Stimulated activated CD4-positive, alpha-beta T cell treated with anti-CD3 and anti-CD28 coated beads, Interleukin-15, amount 100 ng/mL, for 48 hours (primary cell): ENCODE results near the gene PHF21B.
"Not testable (repeated sequence)": the region's sequence is repeated elsewhere in the genome, so short reads cannot be mapped to it uniquely, and the experiment has no call there.

Experiments used
- DNase-seq, 2 donors: peaks; one replicate each; pipeline ENCODE4 v3.0.0-alpha.2; 2020; ENCODE audit warnings: low read depth in 2 of 2

The PHF21B gene

DNA sequence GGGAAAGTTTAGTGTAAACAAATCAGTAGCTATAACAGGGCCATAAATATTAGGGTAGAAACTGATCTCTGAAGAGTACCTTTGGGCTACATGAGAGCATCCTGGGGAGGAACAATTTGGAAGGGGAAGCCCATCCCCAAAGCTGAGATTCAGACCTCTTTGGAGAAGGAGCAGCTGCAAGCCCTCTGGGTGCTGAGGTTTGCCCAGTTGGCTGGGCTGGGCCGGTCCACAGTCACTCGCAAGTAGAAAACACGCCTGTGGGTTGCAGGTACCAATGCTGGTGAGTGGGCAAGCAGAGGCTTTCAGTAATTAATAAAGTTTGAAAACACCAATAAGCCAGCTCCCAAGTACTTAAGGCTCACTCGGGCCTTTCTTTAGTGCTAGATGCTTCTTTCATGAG is 132.9 kb downstream of the PHF21B start:
- DNase-seq, result no peak

DNA sequence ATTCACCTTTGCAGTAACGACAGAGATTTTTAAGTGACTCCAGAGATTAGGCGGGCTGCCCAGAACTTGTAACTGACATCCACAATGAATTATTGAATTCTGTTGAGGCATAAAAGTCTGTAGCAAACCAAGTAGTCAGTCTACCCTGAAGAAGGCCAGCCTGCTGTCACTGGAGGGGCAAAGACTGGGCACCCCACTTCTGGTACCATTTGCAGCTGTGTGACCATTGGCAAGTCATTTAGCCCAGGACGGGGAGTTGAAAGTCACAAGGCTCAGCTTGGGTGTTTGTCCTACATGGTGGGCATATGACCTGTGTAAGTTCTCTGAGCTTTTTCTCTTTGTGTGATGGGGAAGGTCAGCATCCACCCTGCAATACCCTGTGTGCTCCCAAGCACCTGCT is 138.0 kb downstream of the PHF21B start:
- no peak for DNase-seq

DNA sequence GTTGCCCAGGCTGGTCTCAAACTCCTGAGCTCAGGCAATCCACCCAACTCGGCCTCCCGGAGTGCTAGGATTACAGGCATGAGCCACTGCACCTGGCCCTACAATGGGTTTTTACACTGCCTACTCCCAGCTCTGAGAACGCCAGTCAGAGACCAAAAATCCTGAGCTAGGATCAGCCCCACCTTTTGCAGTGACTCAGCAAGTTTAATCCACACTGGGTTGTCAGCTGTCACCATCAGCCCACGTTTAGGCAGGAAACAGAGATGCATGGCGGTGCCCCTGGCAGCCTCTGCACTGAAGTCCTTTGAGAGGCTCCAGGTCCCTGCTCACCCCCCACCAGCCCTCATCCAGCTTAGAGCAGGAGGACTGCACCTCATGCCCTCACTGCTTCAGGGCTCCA is 139.8 kb downstream of the PHF21B start:
- DNase-seq, result no peak

DNA sequence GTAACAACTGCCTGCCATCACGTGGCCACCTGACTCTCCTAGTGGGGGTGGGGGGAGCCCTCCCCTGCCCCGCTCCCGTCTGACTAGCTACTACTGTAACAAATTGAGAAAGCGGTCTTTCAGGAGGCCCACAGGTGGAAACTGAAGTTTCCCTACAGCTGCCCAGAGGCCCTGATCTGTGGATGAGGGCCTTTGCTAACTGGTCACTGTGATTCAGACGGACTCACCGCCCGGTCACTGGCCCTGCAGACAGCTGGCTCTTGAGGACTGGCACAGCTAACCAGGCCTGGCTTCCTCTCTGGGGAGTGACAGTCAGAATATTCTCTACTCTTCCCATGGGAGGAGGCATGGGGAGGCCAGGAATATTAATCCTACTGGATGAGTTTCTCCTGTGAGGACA is 140.6 kb downstream of the PHF21B start:
- no peak for DNase-seq

DNA sequence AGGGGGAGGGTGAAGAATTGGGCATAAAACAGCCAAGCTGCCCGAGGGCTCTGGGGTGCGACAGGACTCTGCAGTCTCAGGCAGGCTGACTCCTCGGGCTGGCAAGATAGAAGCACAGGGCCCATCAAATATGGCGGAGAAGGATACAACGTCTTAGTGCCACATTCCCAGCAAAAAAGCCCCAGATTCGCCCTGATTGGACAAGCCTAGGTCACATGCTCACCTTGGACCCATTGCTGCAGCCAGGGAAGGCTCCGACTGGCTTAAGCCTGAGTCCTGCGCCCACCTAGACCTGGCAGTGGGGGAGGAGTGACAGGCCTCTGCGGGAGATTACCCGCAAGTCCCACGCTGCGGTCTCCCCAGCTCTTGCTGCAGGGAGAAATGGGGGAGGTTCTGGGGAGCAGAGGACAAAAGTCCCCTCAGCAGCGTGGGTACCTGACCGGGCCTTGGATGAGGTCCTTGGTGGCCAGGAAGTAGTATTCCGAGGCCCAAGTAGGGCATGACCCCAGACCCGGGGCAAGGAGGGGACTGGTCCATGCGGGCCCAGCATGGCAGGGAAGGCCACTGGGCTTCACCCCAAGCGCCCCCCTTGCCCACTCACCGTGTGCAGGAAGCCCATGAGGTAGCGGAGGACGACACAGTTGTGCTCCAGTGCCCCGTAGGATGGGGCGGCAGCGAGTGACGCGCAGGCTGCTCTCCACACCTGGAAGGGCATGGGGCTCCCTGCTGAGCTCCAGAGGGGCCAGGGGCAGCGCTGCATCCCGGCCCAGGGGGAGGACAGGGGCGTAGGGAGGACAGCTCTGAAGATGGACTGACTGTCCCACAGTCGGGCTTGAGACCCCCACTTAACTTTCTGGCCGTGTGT is 144.4 kb downstream of the PHF21B start:
- DNase-seq, result no peak

DNA sequence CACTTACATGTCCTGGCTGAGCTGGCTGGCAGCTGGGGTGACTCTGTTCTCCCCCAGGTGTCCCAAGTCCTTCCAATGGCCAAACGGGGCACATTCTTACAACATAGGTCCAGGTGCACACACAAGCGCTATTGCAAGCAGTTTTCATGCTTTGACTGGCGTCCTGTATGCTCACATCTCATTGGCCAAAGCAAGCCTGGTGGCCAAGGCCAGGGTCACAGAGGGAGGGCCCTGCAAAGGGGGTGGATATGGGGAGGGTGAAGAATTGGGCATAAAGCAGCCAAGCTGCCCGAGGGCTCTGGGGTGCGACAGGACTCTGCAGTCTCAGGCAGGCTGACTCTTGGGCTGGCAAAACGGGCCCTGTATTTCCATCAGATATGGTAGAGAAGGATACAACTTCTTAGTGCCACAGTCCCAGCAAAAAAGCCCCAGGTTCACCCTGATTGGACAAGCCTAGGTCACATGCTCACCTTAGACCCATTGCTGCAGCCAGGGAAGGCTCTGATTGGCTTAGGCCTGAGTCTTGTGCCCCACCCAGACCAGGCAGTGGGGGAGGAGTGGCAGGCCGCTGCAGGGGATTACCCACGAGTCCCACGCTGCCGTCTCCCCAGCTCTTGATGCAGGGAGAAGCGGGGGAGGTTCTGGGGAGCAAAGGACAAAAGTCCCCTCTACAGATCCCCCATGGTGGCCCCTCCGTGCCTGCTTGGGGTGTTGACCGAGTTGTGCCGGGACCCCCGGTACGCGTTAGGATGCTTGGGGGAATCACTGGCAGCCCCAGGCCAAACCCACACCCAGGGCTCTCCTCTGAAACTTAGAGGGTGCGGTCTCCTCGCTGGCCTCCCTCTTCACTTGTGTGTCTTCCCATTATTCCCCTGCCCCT is 146.6 kb downstream of the PHF21B start:
- no peak for DNase-seq

DNA sequence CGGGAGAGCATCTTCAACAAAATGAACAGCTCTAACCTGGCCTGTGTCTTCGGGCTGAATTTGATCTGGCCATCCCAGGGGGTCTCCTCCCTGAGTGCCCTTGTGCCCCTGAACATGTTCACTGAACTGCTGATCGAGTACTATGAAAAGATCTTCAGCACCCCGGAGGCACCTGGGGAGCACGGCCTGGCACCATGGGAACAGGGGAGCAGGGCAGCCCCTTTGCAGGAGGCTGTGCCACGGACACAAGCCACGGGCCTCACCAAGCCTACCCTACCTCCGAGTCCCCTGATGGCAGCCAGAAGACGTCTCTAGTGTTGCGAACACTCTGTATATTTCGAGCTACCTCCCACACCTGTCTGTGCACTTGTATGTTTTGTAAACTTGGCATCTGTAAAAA is 147.5 kb downstream of the PHF21B start:
- no peak for DNase-seq

DNA sequence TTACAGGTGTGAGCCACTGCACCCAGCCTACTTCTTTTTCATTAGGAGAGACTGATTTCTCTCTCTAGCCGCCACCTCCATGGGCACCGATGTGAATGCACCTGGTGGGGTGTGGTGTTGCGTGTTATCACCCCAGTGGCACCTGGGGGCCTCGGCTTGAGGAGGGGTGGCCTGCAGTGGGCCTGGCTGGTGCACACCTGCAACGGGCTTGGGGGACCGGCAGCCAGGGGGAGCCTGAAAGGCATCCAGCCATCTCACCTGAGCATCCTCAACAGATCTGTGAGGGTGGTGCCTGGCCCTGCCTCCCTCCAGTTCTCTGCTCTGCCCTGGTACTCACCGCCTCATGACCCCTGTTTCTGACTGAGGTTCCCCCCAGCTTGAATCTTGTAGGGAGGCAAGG is 148.6 kb downstream of the PHF21B start:
- no peak for DNase-seq

DNA sequence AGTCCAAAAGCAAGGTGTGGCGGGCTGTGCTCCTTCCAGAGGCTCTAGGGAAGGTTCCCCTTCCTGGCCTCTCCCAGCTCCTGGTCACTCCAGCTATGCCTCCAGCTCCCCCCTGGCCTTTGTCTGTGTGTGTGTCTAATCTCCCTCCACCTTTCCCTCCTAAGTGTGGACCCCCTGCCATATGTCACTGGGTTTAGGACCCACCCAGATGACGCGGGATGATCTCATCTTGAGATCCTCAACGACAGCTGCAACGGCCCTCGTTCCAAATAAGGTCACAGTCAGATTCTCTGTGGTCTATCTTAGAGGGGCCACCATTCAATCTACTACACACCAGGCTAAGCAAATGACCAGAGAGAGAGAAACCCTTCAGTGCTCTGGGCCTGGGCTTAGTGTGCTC is 149.5 kb downstream of the PHF21B start:
- DNase-seq, result no peak

DNA sequence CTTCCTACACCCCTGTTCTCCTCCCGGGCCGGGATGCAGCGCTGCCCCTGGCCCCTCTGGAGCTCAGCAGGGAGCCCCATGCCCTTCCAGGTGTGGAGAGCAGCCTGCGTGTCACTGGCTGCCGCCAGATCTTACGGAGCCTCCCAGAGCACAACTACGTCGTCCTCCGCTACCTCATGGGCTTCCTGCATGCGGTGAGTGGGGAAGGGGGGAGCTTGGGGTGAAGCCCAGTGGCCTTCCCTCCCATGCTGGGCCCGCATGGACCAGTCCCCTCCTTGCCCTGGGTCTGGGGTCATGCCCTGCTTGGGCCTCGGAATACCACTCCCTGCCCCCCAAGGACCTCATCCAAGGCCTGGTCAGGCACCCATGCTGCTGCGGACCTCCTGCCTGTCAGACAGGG is 150.2 kb downstream of the PHF21B start:
- no peak for DNase-seq

DNA sequence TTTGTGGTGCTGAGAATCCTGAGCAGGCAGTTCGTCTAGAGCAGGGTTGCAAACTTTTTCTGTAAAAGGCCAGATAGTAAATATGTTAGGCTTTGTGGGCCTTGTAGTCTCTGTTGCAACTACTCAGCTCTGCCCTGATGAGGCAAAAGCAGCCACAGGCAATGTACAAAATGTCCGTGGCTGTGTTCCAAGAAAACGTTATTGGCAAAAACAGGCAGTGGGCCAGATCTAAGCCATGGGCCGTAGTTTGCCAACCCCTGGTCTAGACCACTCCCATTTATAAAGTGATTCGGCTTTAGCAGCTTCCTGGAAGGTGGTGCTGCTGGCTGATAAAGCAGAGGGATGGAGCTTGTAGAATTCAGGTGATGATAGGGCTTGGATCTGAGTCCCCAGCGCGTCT is 151.0 kb downstream of the PHF21B start:
- DNase-seq, result not testable (repeated sequence)

DNA sequence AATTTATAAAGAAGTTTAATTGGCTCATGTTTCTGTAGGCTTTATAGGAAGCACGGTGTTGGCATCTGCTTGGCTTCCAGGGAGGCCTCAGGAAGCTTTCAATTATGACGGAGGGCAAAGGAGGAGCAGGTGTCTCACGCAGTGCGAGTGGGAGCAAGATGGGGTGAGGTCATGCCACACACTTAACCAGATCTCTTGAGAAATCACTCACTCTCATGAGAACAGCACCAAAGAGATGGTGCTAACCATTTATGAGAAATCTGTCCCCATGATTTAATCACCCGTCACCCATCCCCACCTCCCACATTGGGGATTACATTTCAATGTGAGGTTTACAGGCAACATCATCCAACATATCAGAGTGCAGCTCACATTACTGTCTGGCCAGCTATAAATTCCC is 153.9 kb downstream of the PHF21B start:
- peak in 1 of 2 donors; percentile 2 for DNase-seq

DNA sequence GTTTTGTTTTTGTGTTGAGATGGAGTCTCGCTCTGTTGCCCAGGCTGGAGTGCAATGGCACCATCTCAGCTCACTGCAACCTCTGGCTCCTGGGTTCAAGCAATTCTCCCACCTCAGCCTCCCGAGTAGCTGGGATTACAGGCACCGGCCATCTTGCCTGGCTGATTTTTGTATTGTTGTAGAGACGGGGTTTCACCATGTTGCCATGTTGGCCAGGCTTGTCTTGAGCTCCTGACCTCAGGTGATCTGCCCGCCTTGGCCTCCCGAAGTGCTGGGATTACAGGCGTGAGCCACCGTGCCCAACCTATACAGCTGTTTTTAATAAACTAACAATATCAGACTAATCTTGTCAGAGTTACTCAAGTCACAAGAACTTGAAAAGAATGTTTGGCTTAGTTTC is 155.2 kb downstream of the PHF21B start:
- not testable (repeated sequence) for DNase-seq

DNA sequence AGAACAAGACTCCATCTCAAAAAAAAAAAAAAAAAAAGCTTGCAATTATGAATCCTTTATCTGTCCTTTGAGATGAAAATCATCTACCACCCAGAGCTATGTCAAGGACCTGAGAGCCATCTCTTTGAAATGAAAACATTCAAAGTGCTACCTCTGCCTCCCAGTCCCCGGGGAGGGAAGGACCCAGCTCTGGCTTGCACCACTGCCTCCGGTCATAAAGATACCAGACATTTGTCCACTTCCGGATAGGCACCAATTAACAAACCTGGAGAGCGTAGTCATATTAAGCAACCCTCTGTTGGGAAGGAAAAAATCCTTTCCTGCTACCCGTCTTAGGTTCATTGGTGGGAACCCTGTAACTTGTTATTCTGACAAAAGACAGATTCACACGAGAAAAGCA is 158.9 kb downstream of the PHF21B start:
- DNase-seq, result no peak

DNA sequence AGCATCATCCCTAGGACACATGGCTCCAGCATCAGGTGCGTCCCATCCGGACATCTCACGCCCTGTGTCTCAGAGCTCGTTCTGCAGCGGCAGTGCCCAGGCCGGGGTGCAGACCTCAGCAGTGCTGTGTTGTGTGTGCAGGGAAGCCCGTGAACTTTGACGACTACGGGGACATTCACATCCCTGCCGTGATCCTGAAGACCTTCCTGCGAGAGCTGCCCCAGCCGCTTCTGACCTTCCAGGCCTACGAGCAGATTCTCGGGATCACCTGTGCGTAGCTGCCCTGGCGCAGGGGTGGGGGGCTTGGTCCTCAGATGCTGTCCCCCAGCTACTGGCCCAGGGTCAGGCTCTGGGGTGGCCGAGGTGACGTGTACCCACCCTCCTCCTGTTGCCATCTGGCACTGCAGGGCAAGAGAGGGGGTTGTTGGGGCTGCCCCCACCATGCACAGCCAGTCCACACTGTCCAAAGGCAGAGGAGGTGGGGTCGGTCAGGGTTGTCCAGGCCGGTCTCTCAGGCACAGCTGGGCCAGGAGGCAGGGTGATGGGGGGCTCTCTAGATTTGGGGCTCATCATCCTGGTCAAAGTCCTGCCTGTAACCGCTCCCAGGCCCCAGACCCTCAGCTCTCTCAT is 160.9 kb downstream of the PHF21B start:
- DNase-seq, result no peak

DNA sequence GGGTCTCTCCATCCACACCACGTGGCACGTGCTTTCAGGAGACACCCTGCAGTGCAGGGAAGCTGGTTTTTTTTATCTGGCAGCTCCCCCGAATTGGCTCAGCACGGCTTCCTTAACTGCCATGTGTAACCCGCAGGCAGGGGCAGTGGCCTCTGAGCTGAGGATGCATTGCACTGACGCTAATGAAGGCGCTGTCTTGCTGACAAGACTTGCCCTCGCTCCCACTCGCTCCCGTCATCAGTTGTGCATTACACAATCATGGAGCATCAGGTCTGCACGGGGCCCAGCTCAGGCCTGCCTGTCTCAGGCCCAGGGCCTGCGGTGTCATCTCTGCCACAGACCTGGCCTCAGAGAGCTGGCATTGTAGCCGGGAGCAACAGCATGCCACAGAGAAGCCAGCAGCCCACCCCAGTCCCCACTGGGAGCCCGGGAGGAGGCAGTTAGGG is 161.5 kb downstream of the PHF21B start:
- DNase-seq, result no peak

DNA sequence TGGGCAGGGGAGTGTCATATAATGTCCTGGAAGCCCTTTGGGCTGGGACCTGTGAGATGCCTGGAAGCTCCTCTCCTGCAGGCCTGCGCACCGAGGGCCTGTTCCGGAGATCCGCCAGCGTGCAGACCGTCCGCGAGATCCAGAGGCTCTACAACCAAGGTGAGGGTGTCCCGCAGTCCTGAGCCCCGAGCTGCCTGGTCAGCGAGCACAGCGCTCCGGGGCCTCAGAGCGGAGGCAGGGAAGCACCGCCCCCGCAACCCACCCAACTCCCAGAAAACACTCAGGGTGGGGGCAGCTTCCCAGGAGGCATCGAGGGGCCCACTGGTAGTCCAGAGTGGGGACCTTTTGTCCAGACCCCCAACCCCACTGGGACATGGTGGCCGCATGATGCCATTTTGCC is 161.9 kb downstream of the PHF21B start:
- no peak for DNase-seq

DNA sequence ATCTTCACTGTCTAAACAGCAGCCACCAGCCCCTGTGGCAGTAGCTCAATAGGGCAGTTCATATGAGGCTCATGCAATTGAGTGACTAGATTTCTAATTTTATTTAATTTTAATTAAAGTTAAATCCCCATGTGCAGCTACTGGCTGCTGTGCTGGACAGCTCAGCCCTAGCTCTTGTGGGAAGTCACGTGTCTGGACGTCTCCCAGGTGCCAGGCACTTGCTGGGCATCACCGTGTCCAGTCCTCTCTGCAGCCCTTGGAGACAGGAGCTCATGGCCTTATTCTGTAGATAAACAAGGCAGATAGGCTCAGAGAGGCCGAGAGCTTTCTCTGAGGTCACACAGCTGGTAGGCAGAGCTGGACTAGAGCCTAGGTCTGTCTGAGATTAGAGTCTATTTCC is 162.4 kb downstream of the PHF21B start:
- no peak for DNase-seq

DNA sequence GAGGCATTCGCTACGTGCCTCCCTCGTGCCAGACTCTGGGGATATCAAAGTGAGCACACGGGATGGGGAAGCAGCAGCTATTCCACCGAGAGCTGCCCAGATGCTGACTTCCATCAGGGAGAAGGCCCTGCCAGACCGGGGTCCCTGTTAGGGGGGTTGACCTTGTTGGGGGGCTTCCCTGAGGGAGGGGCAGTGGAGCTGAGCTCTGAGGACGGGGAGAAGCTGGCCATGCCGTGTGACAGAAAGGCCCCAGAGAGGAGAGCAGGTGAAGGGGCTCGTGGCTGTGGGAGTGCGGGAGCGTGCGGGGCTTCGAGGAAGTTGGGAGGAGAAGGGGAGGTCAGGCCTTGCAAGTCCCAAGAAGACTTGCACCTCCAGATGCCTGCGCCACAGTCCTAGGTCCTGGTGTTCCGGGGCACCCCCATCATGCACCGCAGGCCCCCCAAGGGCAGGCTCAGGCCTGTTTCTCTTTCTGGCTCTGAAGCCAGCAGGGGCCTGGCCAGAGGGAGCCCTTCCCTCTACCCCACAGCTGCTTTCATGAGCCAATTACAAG is 163.0 kb downstream of the PHF21B start:
- DNase-seq, result no peak

DNA sequence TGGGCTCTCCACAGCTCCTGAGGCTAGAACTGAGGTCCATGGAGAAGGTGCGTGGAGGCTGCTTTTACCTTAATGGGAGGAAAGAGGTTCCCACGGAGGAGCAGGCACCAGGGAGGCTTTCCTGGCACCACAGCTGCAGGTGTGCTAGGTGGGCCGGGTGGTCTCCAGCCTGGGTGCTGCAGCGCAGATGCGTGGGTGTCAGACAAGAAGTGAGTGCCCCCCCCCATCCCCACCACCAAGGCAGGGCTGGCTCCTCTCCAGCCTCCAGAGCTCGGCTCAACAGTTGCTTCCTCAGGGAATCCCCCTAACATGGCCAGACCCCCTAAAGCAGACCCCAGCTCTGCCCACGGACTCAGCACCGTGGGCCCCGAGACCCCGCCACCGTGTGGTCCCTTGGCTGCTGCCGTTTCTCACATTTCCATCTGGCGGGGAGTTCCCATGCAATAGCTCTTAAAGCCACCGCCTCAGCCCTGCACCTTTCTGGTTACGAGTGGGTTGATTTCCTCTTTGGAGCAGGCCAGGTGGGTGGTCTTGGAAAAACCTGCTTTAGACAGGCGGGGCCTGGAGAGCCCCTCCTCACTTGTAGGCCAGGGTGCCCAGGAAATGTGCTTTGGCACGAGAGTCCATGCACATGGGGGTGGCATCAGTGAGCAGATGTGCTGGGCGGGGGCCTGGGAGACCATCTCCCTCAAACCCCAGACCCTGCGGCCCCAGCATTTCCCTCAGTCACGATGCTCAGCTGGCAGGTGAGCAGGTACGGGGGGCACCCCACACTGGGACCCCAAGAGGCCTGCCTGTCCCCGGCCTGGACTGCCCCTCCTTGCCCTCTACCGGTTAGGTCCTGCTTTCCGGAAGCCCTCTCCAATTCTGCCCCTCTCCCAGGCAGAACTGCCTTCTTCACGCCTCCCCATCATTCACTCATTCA is 163.7 kb downstream of the PHF21B start:
- DNase-seq, result no peak

DNA sequence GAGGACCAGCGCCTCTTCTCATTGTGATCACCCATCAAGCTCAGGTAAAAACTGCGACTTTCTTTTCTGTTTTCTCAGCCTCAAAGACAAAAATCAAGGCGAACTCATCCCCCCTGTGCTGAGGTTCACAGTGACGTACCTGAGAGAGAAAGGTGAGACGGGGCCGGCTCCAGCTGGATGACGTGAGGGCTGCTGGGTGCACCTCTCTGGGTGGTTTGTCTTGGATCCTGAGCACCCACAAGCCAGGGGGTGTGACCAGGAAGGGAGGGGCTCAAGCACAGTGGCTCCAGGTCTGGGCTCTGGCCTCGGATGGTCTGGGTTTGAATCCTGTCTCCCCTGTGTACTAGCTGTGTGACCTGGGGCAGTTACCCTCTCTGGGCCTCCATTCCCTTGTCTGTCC is 164.6 kb downstream of the PHF21B start:
- DNase-seq, result no peak
